Midbrain (tissue), 1 donor: ENCODE results near the gene NCOR2.
A peak's percentile ranks its signal among the peaks of the same experiment; 100 is the strongest.

ENCODE experiments used
- DNase-seq: peaks from one replicate; lab custom pipeline; 2025; lab: John Stamatoyannopoulos, UW

The NCOR2 gene

GRCh38 chr12:124527861-124528561 is 39.4 kb downstream of the NCOR2 start:
- no peak for DNase-seq

- DNase-seq, result no peak
Observed at GRCh38 chr12:124525927-124526692, 41.3 kb downstream of the NCOR2 start.

GRCh38 chr12:124525455-124525854 is 42.0 kb downstream of the NCOR2 start:
- no peak for DNase-seq

- DNase-seq, result no peak
Observed at GRCh38 chr12:124524231-124524925, 43.0 kb downstream of the NCOR2 start.

GRCh38 chr12:124523071-124523470 is 44.3 kb downstream of the NCOR2 start:
- peak; percentile 30 for DNase-seq

GRCh38 chr12:124520907-124521306 is 46.5 kb downstream of the NCOR2 start:
- no peak for DNase-seq

GRCh38 chr12:124520265-124520701 is 47.1 kb downstream of the NCOR2 start:
- DNase-seq, result no peak

- no peak for DNase-seq
Observed at GRCh38 chr12:124519746-124520145, 47.7 kb downstream of the NCOR2 start.

GRCh38 chr12:124518051-124518932 is 49.1 kb downstream of the NCOR2 start:
- peak; percentile 99 for DNase-seq
